B cell (primary cell): Measurements from ENCODE around the gene CDC42BPA. TPM values are rescaled to one million over a fixed set of nuclear protein-coding genes. Genes with fewer than 3 reads are reported as not detected.

Experiments
- ATAC-seq: fragments of 200-7000 bp; cut with Tn5 transposase; one replicate; pipeline ENCODE4 v1.10.0; 2021; ENCODE audit warnings: low read depth, mild to moderate bottlenecking, moderate number of reproducible peaks, moderate library complexity
- CTCF ChIA-PET: fragments of 350-600 bp; sonication (Branson Sonifier 250); formaldehyde crosslinking; loops from one replicate; lab custom pipeline; 2021; ENCODE audit warnings: antibody characterized with exemption, inconsistent platforms; lab: Charles Lee
- POLR2A ChIA-PET: fragments of 350-600 bp; sonication (Branson Sonifier 250); formaldehyde crosslinking; loops from one replicate; lab custom pipeline; 2021; ENCODE audit warnings: antibody characterized with exemption; lab: Charles Lee
- DNase-seq: peaks from one replicate; pipeline ENCODE4 v3.0.0; 2013
- H2AFZ ChIP-seq: 2 replicates; pipeline ENCODE4 v1.6.1; 2012; ENCODE audit warnings: mild to moderate bottlenecking, low read depth, low read length; ENCODE audit not compliant: insufficient read depth, poor library complexity, severe bottlenecking
- H3K27ac ChIP-seq, 2 donors: 1 replicate in 1 of 2; 2 replicates in 1 of 2; pipeline ENCODE4 v1.5.1; 2012 to 2013; ENCODE audit warnings: low read length in 2 of 2, mild to moderate bottlenecking in 2 of 2, moderate library complexity in 1 of 2
- H3K27me3 ChIP-seq, 4 experiments: fragments of 200-600 bp in 1 of 4; sonication (generic) in 1 of 4; replicated peaks in 1 of 4; 1 replicate in 2 of 4; 2 replicates in 2 of 4; pipeline versions ENCODE4 v1.6.1 to v1.7.0; 2013 to 2016; ENCODE audit warnings: low read length in 3 of 4, mild to moderate bottlenecking in 2 of 4, mixed read lengths in 1 of 4, moderate library complexity in 1 of 4; ENCODE audit not compliant: insufficient read depth in 4 of 4, control insufficient read depth in 3 of 4; ENCODE audit errors: control extremely low read depth in 1 of 4
- H3K36me3 ChIP-seq, 2 experiments: replicated peaks in 1 of 2; 1 replicate in 1 of 2; 2 replicates in 1 of 2; pipeline versions ENCODE4 v1.6.1 to v1.7.1; 2013; ENCODE audit warnings: low read length in 1 of 2; ENCODE audit not compliant: insufficient read depth in 2 of 2, control insufficient read depth in 1 of 2; ENCODE audit errors: control extremely low read depth in 1 of 2, extremely low read depth in 1 of 2
- H3K4me1 ChIP-seq, 2 donors: fragments of 200-600 bp in 1 of 2; sonication (generic) in 1 of 2; 1 replicate in 1 of 2; 2 replicates in 1 of 2; pipeline versions ENCODE4 v1.5.1 to v1.6.1; 2013 to 2017; ENCODE audit warnings: low read length in 2 of 2; ENCODE audit not compliant: control insufficient read depth in 2 of 2, insufficient read depth in 2 of 2
- H3K4me2 ChIP-seq: replicated peaks from 2 replicates; pipeline ENCODE3; 2012; ENCODE audit warnings: mild to moderate bottlenecking, low read depth, low read length; ENCODE audit not compliant: poor library complexity, severe bottlenecking
- H3K4me3 ChIP-seq, 5 experiments: fragments of 200-600 bp in 1 of 5; sonication (generic) in 1 of 5; 1 replicate in 3 of 5; 2 replicates in 2 of 5; pipeline versions ENCODE4 v1.5.1 to v1.7.0; 2011 to 2016; ENCODE audit warnings: low read length in 4 of 5, mild to moderate bottlenecking in 4 of 5, low read depth in 2 of 5, control low read depth in 1 of 5, moderate library complexity in 1 of 5; ENCODE audit not compliant: insufficient read depth in 1 of 5; ENCODE audit errors: control extremely low read depth in 1 of 5, extremely low read depth in 1 of 5
- H3K79me2 ChIP-seq: fragments of 200-600 bp; sonication (generic); one replicate; pipeline ENCODE4 v1.6.0; 2016; ENCODE audit warnings: low read length; ENCODE audit not compliant: control insufficient read depth, insufficient read depth
- H3K9ac ChIP-seq: fragments of 200-600 bp; sonication (generic); 2 replicates; pipeline ENCODE4 v1.6.1; 2017; ENCODE audit warnings: mild to moderate bottlenecking, low read length, moderate library complexity
- H3K9me3 ChIP-seq, 3 donors: one replicate each; pipeline versions ENCODE4 v1.6.1 to v1.7.1; 2013; ENCODE audit warnings: low read length in 2 of 3; ENCODE audit not compliant: control insufficient read depth in 2 of 3, insufficient read depth in 1 of 3; ENCODE audit errors: control extremely low read depth in 1 of 3
- H4K20me1 ChIP-seq: 2 replicates; pipeline ENCODE4 v1.6.0; 2012; ENCODE audit warnings: mild to moderate bottlenecking, low read length; ENCODE audit not compliant: insufficient read depth, control insufficient read depth, poor library complexity, severe bottlenecking
- H3K27ac Mint-ChIP-seq: one replicate; pipeline ENCODE4 v1.8.0; 2021; ENCODE audit warnings: mixed read lengths
- H3K27me3 Mint-ChIP-seq: one replicate; pipeline ENCODE4 v1.8.0; 2021; ENCODE audit warnings: mixed read lengths
- H3K4me1 Mint-ChIP-seq: one replicate; pipeline ENCODE4 v1.8.0; 2021; ENCODE audit warnings: mixed read lengths
- H3K4me3 Mint-ChIP-seq: one replicate; pipeline ENCODE4 v1.8.0; 2021; ENCODE audit warnings: mixed read lengths
- H3K9me3 Mint-ChIP-seq: one replicate; pipeline ENCODE4 v1.8.0; 2022; ENCODE audit warnings: mixed read lengths; ENCODE audit not compliant: insufficient read depth
- CTCF ChIP-seq: fragments of 200-600 bp; IDR thresholded peaks from one replicate; pipeline ENCODE4 v1.8.0; 2022; ENCODE audit warnings: antibody characterized with exemption, mild to moderate bottlenecking
- EZH2 ChIP-seq: IDR thresholded peaks from 2 replicates; pipeline ENCODE4 v1.6.1; 2012; ENCODE audit warnings: borderline replicate concordance, low read depth, mild to moderate bottlenecking, moderate library complexity, low read length; ENCODE audit not compliant: insufficient read depth, poor library complexity, severe bottlenecking
- WGBS: methylation state at CpG from one replicate; pipeline ENCODE4 v1.1.5; 2013; ENCODE audit warnings: missing lambda C conversion rate; ENCODE audit not compliant: insufficient coverage; 5-methylcytosine and 5-hydroxymethylcytosine counted together
- intact Hi-C: fragments of 100-400 bp; cut with micrococcal nuclease; formaldehyde crosslinking; loops from one replicate; pipeline ENCODE4 v1.10.0; 2022
- polyA plus RNA-seq: library from polyadenylated mRNA; depleted of rRNA; stranded (reverse); fragments of >200 nt; gene quantifications from 2 replicates; pipeline ENCODE4 v1.2.3, GENCODE V29; 2012
- total RNA-seq, 2 donors: library from RNA; stranded (reverse); fragments of 120-200 nt in 1 of 2; gene quantifications; 1 replicate in 1 of 2; 2 replicates in 1 of 2; pipeline versions ENCODE4 v1.2.3 to v1.2.4, GENCODE V29; 2013 to 2022

The CDC42BPA gene
- total and polyA plus RNA-seq, 2 donors (not counting 1 experiment from before 2014, with no cell fraction given): 0.04 to 0.69 TPM

DNA sequence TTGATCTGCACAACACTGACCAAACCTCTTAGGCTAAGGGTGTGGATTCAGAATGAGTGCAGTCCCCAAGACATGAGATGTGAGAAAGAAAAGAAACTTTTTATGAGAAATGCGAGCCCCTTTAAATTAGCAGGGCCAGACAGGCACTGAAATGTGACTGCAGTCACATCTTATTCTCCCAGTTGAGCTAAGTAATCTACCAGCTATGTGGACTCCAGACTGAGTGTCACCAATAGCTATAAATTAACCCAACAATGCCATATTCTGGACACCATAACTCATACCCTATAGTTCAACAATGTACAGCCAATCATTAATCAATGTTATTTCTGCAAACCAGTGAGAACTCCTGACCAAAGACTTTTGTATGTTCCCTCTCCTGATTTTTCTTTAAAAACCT, 225.0 kb downstream of the CDC42BPA start:
- Histone ChIP-seq H3K4me3 (no peak overlapping the region), H4K20me1 (no peaks in the 10 kb centered on the region), H3K36me3 (no peaks in the 10 kb centered on the region), H2AFZ (no peak overlapping the region), H3K9me3 (no peaks in the 10 kb centered on the region), H3K27ac (no peak overlapping the region), H3K4me2 (no peak overlapping the region), H3K79me2 (no peaks in the 10 kb centered on the region), H3K4me1 (no peaks in the 10 kb centered on the region), H3K27me3 (no peaks in the 10 kb centered on the region), H3K9ac (no peak overlapping the region)
- ATAC-seq (no peak), DNase-seq (no peak)
- CTCF ChIA-PET: no interaction called here
- Mint-ChIP-seq H3K27ac (no peak overlapping the region), H3K4me3 (no peak overlapping the region), H3K4me1 (no peaks in the 10 kb centered on the region), H3K27me3 (no peaks in the 10 kb centered on the region), H3K9me3 (no peaks in the 10 kb centered on the region)
- WGBS: no CpG with 5 or more reads among the region's 1 CpG
- POLR2A ChIA-PET: no interaction called here
- TF ChIP-seq EZH2: no peak
- intact Hi-C loops: no loop called here

- POLR2A ChIA-PET: no interaction called here
Measured at GRCh38 chr1:227092069-227092468, 226.2 kb downstream of the CDC42BPA start.

More at GRCh38 chr1:227092069-227092468, 226.2 kb downstream of the CDC42BPA start:
- Histone ChIP-seq H3K4me2 (no peak overlapping the region), H3K4me1 (no peaks in the 10 kb centered on the region), H3K79me2 (no peaks in the 10 kb centered on the region), H3K27me3 (no peaks in the 10 kb centered on the region), H2AFZ (no peak overlapping the region), H3K36me3 (no peaks in the 10 kb centered on the region), H3K9me3 (no peaks in the 10 kb centered on the region), H3K9ac (no peak overlapping the region), H3K4me3 (no peak overlapping the region), H3K27ac (no peak overlapping the region), H4K20me1 (no peaks in the 10 kb centered on the region)
- no peaks in the 10 kb centered on the region for H3K9me3 Mint-ChIP-seq
- H3K27ac Mint-ChIP-seq: no peak overlapping the region
- no peaks in the 10 kb centered on the region for H3K4me1 Mint-ChIP-seq
- WGBS: no CpG with 5 or more reads among the region's 1 CpG
- H3K4me3 Mint-ChIP-seq: no peak overlapping the region
- ATAC-seq: no peak
- CTCF ChIA-PET: no interaction called here
- TF ChIP-seq EZH2 (no peak), CTCF (no peak)
- intact Hi-C loops: no loop called here
- H3K27me3 Mint-ChIP-seq: peaks cover 12% of the 10 kb centered on the region
- DNase-seq: no peak
